ENCODE results near the gene NRSN1. TPM values are rescaled to one million over a fixed set of nuclear protein-coding genes. Genes with fewer than 3 reads are reported as not detected.

NRSN1 gene
- total and polyA plus RNA-seq, 10 donors: 0.03 TPM; not detected in 9

DNA sequence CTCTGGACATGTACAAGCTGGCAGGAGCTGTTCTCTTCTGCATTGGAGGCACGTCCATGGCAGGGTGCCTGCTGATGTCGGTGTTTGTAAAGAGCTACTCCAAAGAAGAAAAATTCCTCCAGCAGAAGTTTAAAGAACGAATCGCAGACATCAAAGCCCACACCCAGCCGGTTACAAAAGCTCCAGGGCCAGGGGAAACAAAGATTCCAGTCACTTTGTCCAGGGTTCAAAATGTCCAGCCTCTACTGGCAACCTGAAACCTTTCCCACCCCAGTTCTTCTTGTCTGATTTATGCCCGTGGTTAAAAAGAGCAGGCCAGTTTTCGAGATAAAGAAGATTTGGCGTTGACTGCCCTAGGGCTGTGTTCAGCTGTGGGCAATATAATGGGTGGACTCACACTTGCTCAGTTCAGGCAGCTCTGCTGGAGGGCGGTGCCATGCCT is 19.7 kb downstream of the NRSN1 start:
- no peaks in the 10 kb centered on the region for H3K36me3 ChIP-seq
- no peak overlapping the region for H3K4me3 ChIP-seq
- TF ChIP-seq POLR2AphosphoS5 (IDR thresholded peaks at IDR 0.05): no peak
- TF ChIP-seq POLR2A (IDR thresholded peaks at IDR 0.05): no peak
- TF ChIP-seq, protein P1, sequence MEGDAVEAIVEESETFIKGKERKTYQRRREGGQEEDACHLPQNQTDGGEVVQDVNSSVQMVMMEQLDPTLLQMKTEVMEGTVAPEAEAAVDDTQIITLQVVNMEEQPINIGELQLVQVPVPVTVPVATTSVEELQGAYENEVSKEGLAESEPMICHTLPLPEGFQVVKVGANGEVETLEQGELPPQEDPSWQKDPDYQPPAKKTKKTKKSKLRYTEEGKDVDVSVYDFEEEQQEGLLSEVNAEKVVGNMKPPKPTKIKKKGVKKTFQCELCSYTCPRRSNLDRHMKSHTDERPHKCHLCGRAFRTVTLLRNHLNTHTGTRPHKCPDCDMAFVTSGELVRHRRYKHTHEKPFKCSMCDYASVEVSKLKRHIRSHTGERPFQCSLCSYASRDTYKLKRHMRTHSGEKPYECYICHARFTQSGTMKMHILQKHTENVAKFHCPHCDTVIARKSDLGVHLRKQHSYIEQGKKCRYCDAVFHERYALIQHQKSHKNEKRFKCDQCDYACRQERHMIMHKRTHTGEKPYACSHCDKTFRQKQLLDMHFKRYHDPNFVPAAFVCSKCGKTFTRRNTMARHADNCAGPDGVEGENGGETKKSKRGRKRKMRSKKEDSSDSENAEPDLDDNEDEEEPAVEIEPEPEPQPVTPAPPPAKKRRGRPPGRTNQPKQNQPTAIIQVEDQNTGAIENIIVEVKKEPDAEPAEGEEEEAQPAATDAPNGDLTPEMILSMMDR (IDR thresholded peaks at IDR 0.05 in 8 of 11, conservative IDR thresholded peaks at IDR 0.05 in 3 of 11): no peak
- peaks cover 0 to 8% (median 0%) of the 10 kb centered on the region in 7 donors for H3K27me3 ChIP-seq (replicated peaks in 1 of 7)
- no peak overlapping the region for H3K27ac ChIP-seq
- H3K9me3 ChIP-seq: peaks cover 0 to 8% (median 0%) of the 10 kb centered on the region in 8 donors
- DNase-seq: no peak
- no peaks in the 10 kb centered on the region for H3K4me1 ChIP-seq
- WGBS, 5 donors: 73 to 85% (median 80%) methylated on average over 9 of the region's 9 CpGs
- intact Hi-C loops (cut with DNase I; ENCODE audit: low total_unique reads): no loop called here

DNA sequence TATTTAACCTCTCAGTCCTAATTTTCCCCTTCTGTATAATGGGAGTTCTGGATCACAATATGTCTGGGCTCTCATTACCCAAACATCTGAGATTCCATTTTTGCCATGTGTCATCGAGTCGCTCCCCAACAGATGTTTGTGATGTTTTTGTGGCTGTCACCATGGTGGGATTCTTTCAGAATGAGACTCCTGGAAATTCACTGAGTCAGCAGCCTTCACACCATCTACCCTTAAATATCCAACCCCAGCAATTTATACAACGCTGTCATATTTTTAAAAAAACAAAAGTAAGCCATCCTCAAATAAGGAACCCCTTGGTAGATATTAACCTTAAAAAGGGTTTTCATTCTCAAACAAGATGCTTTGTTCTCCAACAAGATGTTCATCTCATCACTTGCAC is 20.9 kb downstream of the NRSN1 start:
- intact Hi-C loops (cut with DNase I; ENCODE audit: low total_unique reads): no loop called here
- Histone ChIP-seq H3K27me3 (replicated peaks in 1 of 7) (peaks cover 0 to 8% (median 0%) of the 10 kb centered on the region in 7 donors), H3K4me1 (no peaks in the 10 kb centered on the region), H3K9me3 (peaks cover 0 to 11% (median under 1%) of the 10 kb centered on the region in 8 donors), H3K36me3 (no peaks in the 10 kb centered on the region), H3K27ac (no peak overlapping the region), H3K4me3 (no peak overlapping the region)
- TF ChIP-seq, protein P1 (IDR thresholded peaks at IDR 0.05 in 8 of 11, conservative IDR thresholded peaks at IDR 0.05 in 3 of 11): no peak
- no peak for TF ChIP-seq POLR2AphosphoS5 (IDR thresholded peaks at IDR 0.05)
- no peak for TF ChIP-seq POLR2A (IDR thresholded peaks at IDR 0.05)
- DNase-seq: no peak
- WGBS, 5 donors: 88 to 98% (median 92%) methylated on average over 3 of the region's 3 CpGs

DNA sequence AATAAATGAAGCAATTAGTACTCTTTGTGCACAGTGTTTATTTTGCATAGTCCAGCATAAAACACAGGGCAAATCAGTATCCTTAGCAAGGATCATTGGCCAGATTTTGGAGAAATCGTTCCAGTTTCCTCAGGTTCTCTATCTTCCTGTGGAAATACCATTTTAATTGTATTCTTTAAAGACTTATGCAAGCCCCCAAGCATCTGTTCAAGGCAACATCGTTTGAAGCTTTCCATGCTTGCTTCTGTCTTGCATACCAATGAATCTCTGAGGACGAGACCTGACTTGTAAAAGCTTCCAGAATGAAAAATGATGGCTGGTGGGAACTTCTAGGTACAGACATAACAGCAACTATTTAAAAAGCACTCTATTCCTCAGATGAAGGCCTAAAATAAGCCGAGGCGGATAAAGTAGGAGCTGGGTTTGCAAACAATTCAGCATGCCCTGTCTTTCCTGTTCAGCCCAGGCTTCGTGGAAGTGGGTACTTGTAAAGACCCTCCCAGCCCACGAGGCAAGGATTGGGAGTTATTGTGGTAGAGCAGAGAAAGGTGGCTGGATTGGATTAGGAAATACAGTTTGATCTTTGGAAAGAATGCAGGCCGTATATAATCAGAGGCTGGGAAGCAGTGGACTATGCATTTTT is 21.6 kb downstream of the NRSN1 start:
- intact Hi-C loops (cut with DNase I; ENCODE audit: low total_unique reads): no loop called here
- no peak for DNase-seq
- no peak overlapping the region for H3K27ac ChIP-seq
- H3K4me1 ChIP-seq: no peaks in the 10 kb centered on the region
- H3K9me3 ChIP-seq: peaks cover 0 to 12% (median 3%) of the 10 kb centered on the region in 8 donors
- TF ChIP-seq, protein P1 (IDR thresholded peaks at IDR 0.05 in 8 of 11, conservative IDR thresholded peaks at IDR 0.05 in 3 of 11): no peak
- TF ChIP-seq POLR2A (IDR thresholded peaks at IDR 0.05) (no peak), POLR2AphosphoS5 (IDR thresholded peaks at IDR 0.05) (no peak)
- H3K4me3 ChIP-seq: no peak overlapping the region
- H3K36me3 ChIP-seq: no peaks in the 10 kb centered on the region
- H3K27me3 ChIP-seq (replicated peaks in 1 of 7): peaks cover 0 to 8% (median 0%) of the 10 kb centered on the region in 7 donors
- WGBS, 5 donors: 53 to 74% (median 62%) methylated on average over 8 of the region's 8 CpGs

DNA sequence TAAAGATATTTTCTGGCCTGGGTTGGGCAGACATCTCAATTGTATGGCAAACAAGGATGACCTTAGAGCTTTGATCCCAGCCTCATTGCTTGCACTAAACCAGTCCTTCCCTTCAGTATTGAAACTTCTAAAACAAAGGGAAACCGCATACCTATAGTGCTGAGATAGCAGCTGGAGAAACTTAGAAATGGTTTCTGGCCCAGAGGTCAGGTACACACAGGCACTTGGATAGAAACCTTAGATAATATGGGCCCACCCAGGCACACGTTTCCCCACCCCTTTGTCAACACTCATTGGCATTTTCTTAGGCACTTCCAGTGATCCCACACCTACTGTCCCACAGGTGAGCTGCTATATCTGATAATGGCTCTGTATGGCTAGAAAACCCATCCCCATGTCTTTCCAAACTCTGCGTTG is 22.1 kb downstream of the NRSN1 start:
- no peak for DNase-seq
- no peaks in the 10 kb centered on the region for H3K4me1 ChIP-seq
- WGBS, 5 donors: 61 to 82% (median 80%) methylated on average over 3 of the region's 3 CpGs
- H3K4me3 ChIP-seq: no peak overlapping the region
- H3K27me3 ChIP-seq (replicated peaks in 1 of 7): peaks cover 0 to 8% (median 0%) of the 10 kb centered on the region in 7 donors
- H3K9me3 ChIP-seq: peaks cover 0 to 7% (median 3%) of the 10 kb centered on the region in 8 donors
- H3K36me3 ChIP-seq: no peaks in the 10 kb centered on the region
- intact Hi-C loops (cut with DNase I; ENCODE audit: low total_unique reads): no loop called here
- TF ChIP-seq POLR2AphosphoS5 (IDR thresholded peaks at IDR 0.05) (no peak), POLR2A (IDR thresholded peaks at IDR 0.05) (no peak)
- TF ChIP-seq, protein P1 (IDR thresholded peaks at IDR 0.05 in 8 of 11, conservative IDR thresholded peaks at IDR 0.05 in 3 of 11): no peak
- no peak overlapping the region for H3K27ac ChIP-seq

Measured in spleen (tissue), 11 donors.